Thoracic aorta (tissue), 2 donors: ENCODE results near the gene SERPINE2. TPM values are rescaled to one million over a fixed set of nuclear protein-coding genes. Genes with fewer than 3 reads are reported as not detected.

Experiments used
- ATAC-seq: fragments of 150-250 bp; one replicate; pipeline ENCODE4 v1.8.0; 2017; ENCODE audit warnings: low read depth; ENCODE audit not compliant: insufficient number of reproducible peaks, low FRiP score
- DNase-seq: peaks from one replicate; pipeline ENCODE4 v3.0.0-alpha.2; 2020; ENCODE audit warnings: low spot score
- H3K27ac ChIP-seq, 2 donors: fragments of 200-600 bp; sonication (generic); 1 replicate in 1 of 2; 2 replicates in 1 of 2; pipeline ENCODE4 v1.5.1; 2016; ENCODE audit warnings: mild to moderate bottlenecking in 2 of 2, moderate library complexity in 2 of 2
- H3K27me3 ChIP-seq: fragments of 200-600 bp; sonication (generic); replicated peaks from 2 replicates; pipeline ENCODE4 v1.6.0; 2016; ENCODE audit warnings: mild to moderate bottlenecking; ENCODE audit not compliant: insufficient read depth
- H3K36me3 ChIP-seq: fragments of 200-600 bp; sonication (generic); one replicate; pipeline ENCODE4 v1.5.1; 2016
- H3K4me1 ChIP-seq, 2 donors: fragments of 200-600 bp; sonication (generic); 1 replicate in 1 of 2; 2 replicates in 1 of 2; pipeline versions ENCODE4 v1.5.1 to v1.6.0; 2016; ENCODE audit warnings: low read depth in 2 of 2, mild to moderate bottlenecking in 1 of 2; ENCODE audit not compliant: control insufficient read depth in 1 of 2
- H3K4me3 ChIP-seq: fragments of 200-600 bp; sonication (generic); 2 replicates; pipeline ENCODE4 v1.5.1; 2016; ENCODE audit warnings: mild to moderate bottlenecking
- H3K9me3 ChIP-seq: fragments of 200-600 bp; sonication (generic); 2 replicates; pipeline ENCODE4 v1.5.1; 2016
- CTCF ChIP-seq: fragments of 200-600 bp; sonication (generic); IDR thresholded peaks from one replicate; pipeline ENCODE4 v1.5.1; 2019; ENCODE audit warnings: antibody characterized with exemption
- total RNA-seq, 2 donors: library from RNA; depleted of rRNA; stranded (reverse); fragments of >200 nt; gene quantifications; one replicate each; pipeline versions ENCODE4 v1.1.0 to v1.2.3, GENCODE V29; 2016

Gene SERPINE2
- total RNA-seq, 2 donors from 2014 or later: 29.0 to 47.3 TPM

- peaks cover 0 to 1% of the 10 kb centered on the region in 2 donors for H3K4me1 ChIP-seq
- H3K36me3 ChIP-seq: no peaks in the 10 kb centered on the region
- DNase-seq: peak; percentile 15
- no peak overlapping the region for H3K27ac ChIP-seq
- peak; percentile 72 for TF ChIP-seq CTCF
- no peaks in the 10 kb centered on the region for H3K27me3 ChIP-seq
- no peak overlapping the region for H3K4me3 ChIP-seq
- no peaks in the 10 kb centered on the region for H3K9me3 ChIP-seq
- ATAC-seq: peak; percentile 83
These were observed 45.4 kb downstream of the SERPINE2 start for GRCh38 chr2:223993634-223994232.

GRCh38 chr2:223991611-223992010 is 47.5 kb downstream of the SERPINE2 start:
- no peaks in the 10 kb centered on the region for H3K27me3 ChIP-seq
- H3K36me3 ChIP-seq: no peaks in the 10 kb centered on the region
- H3K27ac ChIP-seq: no peak overlapping the region
- H3K9me3 ChIP-seq: no peaks in the 10 kb centered on the region
- DNase-seq: no peak
- TF ChIP-seq CTCF: no peak
- H3K4me1 ChIP-seq: no peaks in the 10 kb centered on the region
- H3K4me3 ChIP-seq: no peak overlapping the region
- ATAC-seq: no peak

DNA sequence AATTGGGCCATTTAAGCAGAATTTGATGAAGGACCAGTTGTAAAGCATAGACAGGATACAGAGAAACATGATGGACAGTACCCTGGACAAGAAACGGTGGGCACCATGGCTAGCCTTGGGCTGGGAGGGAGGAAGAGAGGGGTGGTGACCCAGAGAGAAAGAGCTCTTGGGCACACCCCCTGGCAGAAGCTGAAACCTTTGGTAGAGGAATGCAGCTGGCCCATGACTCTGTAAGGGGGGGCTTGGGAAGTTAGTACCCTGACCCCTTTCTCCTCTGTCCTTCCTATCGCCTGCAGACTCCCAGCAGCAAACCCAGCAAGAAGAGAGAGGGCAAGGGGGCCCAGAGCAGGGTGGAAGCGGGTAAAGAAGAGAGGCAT is 49.2 kb downstream of the SERPINE2 start:
- Histone ChIP-seq H3K9me3 (no peaks in the 10 kb centered on the region), H3K27me3 (no peaks in the 10 kb centered on the region), H3K4me1 (no peaks in the 10 kb centered on the region), H3K4me3 (no peak overlapping the region), H3K36me3 (no peaks in the 10 kb centered on the region), H3K27ac (no peak overlapping the region)
- ATAC-seq: no peak
- DNase-seq: no peak
- TF ChIP-seq CTCF: no peak

- Histone ChIP-seq H3K36me3 (no peaks in the 10 kb centered on the region), H3K27me3 (no peaks in the 10 kb centered on the region), H3K4me1 (no peaks in the 10 kb centered on the region), H3K4me3 (no peak overlapping the region), H3K27ac (no peak overlapping the region), H3K9me3 (no peaks in the 10 kb centered on the region)
- ATAC-seq (no peak), DNase-seq (no peak)
- no peak for TF ChIP-seq CTCF
These were observed 49.8 kb downstream of the SERPINE2 start for GRCh38 chr2:223989206-223989855.

DNA sequence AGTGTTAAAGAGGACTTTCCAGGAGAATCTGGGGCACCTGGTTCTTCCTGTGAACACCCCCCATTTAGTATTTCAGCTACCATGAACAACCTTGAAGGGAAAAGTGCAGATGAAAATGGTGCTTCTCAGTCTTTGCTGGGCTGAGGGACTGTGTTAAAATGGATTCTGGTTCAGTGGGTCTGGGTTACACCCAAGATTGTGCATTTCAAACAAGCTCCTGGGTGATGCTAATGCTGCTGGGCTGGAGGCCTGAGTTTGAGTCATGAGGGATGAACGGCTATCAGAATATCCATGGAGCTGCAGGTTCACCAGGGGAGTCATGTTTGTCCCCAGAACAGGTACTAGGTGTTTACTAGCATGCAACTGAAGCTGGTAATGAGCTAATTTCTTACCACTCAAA is 57.8 kb downstream of the SERPINE2 start:
- H3K9me3 ChIP-seq: no peaks in the 10 kb centered on the region
- no peaks in the 10 kb centered on the region for H3K4me1 ChIP-seq
- H3K36me3 ChIP-seq: no peaks in the 10 kb centered on the region
- no peak overlapping the region for H3K4me3 ChIP-seq
- DNase-seq (no peak), ATAC-seq (no peak)
- H3K27me3 ChIP-seq: no peaks in the 10 kb centered on the region
- TF ChIP-seq CTCF: no peak
- H3K27ac ChIP-seq: no peak overlapping the region
